Measurements from ENCODE around the gene KIF24.
A peak's percentile ranks its signal among the peaks of the same experiment; 100 is the strongest.
"Not testable (repeated sequence)": the region's sequence is repeated elsewhere in the genome, so short reads cannot be mapped to it uniquely, and the experiment has no call there.

The KIF24 gene

DNA sequence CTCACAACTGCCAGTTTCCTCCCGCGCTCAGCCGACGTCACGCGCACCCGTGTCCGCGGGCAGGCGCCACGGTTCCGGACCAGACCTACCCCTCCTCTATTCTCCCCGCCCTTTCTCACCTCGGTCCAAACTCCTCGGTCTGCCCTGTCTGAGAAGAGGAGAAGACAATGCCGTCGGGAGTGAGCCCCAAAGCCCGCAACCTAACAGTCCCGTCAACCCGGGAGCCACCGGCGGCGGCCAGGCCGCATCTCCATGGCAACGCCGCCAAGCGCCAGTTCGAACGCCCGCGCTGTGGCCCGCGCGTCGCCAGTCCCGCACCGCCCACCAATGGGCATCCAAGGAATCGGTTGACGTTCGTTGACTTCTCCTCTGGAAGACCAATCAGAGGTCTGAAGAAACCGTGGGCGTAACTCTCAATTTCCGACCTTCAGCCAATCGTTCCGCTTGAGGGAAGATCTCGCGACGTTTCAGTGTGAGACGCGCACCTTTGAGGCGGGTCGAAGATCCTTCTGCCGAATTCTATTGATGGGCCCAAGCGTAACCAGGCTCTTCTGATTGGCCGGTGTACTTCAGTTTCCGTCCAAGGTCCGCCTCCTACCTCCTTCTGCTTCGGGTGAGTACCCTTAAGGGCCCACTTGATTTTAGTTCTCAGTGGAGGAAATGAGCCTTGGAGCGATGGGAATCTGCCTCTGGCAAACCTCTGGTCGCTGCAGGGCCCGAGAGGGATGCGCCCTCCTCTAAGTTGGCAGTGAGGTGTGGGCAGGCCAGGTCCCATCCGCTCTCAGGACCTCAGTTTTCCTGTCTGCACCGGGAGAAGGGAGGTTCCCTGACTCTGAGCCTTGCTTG lies at the start of gene KIF24, which contains the start of gene NUDT2:
KIF24 (minus strand) TSS at position 282 of the 846 bp plus-strand sequence. CDS start 17,922 bp downstream, outside the sequence.
NUDT2 (plus strand) TSS at position 583 of the 846 bp plus-strand sequence. CDS start 9,471 bp downstream, outside the sequence.
- DNase-seq: peak; percentile 99

GRCh38 chr9:34378376-34379060 lies 49.5 kb upstream of the KIF24 start:
- no peak for DNase-seq

GRCh38 chr9:34377404-34377746 lies 48.3 kb upstream of the KIF24 start:
- no peak for DNase-seq

DNA sequence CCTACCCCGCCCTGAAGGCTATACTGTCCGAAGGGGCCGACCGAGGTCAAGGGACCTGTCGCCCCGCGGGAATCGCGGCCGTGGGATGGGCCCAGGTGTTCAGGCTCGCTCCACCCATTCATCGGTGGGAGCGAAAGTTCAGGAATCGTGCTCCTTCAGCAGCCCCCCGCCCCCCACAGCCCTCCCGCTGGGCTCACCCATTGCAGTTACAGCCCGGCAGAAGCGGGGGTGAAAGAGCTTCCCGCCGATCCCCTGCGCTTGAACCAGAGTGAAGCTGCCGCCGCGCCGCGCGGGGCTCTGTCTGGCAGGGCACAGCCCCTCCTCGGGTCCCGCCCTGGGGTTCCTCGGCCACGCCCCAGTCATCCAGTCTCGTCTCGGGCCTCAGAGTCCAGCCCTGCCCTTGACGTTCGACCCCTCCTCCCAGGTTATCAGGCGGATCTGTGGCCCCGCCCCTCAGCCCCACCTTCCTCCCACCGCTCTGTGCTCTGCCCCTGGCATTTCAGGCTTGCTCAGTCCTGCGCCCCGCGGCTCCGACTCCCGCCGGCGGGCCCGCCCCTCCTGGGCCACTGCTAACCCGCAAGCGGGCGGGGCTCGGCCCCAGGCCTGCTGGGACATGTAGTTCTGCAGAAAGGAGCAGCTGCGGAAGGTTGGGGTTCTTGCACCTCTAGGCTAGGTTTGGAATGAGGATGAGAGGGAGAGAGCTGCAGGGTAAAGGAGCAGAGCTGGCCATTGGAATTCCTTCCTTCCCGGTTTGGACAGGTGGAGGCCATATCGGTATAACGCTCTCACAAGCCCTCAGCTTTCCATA lies 47.7 kb upstream of the KIF24 start, which contains the start of gene MYORG:
MYORG (minus strand) TSS at position 303 of the 808 bp plus-strand sequence. CDS start 3,955 bp downstream, outside the sequence.
- peak; percentile 98 for DNase-seq

- DNase-seq: peak; percentile 61
Observed at GRCh38 chr9:34375901-34376595, 47.0 kb upstream of the KIF24 start.

GRCh38 chr9:34374905-34375552 lies 46.0 kb upstream of the KIF24 start:
- no peak for DNase-seq

DNA sequence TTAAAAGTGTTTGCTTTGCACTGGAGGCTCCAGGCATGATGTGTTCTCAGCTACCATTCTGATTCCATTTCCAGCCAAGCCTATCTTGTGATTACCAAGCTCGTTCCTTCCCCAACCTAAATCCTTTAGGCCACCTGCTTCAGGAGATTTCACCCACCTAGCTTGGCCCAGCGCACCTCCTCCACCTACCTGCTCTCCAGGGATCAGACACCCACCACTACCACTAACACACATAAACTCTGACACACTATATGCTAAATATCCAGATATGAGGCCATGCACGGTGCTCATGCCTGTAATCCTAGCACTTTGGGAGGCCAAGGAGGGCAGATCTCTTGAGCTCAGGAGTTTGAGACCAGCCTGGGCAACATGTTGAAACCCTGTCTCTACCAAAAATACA lies 45.3 kb upstream of the KIF24 start:
- DNase-seq: no peak

DNA sequence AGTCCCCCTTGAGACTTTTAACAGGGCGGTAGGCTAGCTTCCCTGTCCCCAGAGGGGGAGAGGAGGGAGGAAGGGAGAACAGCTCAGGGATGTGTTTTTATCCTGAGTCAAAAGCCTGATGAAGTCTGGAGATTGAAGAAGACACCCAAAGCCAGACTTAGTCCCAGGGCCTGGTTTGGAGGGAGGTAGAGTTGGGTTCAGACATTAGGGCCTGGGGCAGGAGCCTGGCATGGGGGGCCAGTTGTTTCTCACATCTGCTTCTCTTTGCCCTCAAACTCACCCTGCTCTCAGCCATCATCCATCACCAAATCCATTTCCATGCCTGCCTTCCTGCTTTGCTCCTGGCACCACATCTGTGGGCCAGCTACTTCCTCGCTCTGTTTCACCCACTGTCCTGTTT lies 44.7 kb upstream of the KIF24 start:
- DNase-seq: no peak

- DNase-seq: no peak
Observed at GRCh38 chr9:34372467-34373011, 43.5 kb upstream of the KIF24 start.

DNA sequence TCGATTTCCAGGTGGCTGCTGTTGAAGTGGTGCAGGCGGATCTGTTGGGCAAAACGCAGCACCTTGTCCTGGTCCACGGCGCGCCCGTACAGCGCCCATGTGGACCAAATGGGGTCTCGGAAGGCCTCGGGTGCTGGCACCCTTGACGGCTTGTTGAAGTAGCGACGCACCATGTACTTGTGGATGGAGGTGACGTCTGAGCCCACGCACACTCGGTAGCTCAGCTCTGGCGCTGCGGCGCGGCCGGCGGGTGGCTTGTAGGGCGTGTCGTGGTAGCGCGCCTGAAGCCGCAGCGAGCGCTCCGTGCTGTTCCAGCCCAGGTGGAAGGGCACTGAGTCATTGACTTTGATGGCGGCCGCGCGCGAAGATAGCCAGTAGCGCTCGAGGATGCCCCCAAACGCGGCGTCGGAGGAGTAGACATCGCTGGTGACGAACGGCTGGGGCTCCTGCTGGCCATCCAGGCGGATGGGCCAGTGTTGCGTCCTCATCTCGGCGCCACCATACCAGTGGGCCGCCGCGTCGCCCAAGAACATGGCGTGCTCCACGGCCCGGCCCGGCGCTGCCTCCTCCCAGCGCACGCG lies 42.9 kb upstream of the KIF24 start:
- no peak for DNase-seq

DNA sequence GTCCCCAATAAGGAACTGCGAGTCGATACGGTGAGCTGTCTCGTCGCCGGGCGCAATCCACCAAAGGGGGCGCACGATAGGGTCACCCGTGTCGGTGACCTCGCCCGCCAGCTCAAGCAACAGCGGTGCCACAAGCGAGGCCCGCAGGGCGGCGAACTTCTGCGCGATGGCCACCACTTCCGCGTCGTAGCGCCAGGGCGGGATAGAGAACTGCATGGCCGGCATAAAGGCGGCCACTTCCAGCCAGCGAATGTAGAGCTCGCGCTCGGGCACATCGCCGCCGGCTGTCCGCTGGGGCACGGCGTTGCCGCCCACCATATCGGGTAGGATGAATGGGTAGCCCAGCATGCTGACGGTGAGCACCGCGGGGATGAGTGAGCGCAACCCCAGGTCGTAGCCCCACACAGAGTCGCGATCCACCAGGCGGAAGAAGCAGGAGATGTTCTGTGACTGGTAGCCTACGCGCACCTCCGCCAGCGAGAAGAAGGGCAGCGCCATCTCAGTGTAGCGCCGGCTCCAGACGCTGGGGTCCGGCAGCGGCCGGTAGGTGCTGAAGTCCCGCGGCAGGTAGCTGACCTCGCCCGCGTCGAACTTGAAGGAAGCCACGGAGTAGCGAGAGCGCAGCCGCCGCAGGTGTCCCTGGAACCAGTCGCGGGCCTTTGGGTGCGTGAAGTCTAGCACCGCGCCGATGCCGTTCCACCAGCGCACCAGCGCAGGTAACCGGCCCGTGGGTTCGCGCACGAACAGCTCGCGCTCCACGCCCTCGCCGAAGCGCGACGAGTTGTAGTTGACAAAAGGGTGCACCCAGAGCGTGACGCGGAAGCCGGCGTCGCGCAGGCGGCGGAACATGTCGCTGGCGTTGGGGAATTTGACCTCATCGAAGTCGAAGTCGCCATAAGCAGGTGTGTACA lies 42.2 kb upstream of the KIF24 start:
- peak; percentile 38 for DNase-seq

DNA sequence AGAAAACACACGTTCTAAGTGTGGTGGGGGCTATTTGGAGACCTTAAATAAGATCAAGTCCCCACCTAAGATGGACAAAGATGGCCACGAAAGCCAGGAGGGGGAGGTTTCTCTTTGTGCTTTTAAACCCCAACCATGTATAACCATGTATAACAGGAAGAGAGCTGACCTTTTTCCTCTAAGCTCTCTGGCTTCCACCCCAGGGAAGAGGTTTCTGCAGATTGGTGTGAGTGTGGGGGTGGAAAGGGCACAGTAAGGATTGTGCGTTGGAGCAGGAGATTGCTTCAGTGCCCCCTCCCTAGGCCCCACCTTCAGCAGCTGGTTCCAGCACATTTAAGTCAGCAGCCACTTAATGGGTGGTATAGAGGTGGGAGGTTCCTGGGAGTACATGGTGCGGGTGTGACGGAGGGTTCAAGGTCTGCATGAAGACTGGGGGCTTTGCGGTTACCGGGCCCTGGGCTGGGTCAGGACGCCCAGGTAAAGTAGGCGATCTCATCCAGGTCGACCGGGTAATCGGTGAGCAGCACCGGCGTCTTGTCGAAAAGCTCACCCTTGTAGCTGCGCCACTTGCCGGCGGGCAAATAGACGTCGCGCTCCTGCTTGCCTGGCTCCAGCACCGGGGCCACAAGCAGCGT lies 41.4 kb upstream of the KIF24 start:
- no peak for DNase-seq

DNA sequence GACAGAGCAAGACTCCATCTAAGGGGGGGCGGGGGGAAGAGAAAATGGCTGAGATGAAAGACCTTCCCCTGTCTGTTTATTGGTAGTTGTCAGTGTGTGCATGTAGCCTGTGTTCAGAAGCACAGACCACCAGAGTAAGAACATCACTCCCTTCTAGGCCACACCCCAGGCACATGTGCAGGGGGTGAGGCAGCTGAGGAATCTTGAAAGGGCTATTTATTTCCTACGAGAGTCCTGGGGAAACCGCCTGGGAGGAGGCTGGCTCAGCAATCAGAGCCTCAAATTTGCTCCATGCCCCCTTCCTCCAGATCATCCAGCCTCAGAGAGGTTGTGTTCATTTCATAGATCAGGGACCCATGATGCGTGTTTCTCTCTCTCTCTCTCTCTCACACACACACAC lies 40.6 kb upstream of the KIF24 start:
- no peak for DNase-seq

DNA sequence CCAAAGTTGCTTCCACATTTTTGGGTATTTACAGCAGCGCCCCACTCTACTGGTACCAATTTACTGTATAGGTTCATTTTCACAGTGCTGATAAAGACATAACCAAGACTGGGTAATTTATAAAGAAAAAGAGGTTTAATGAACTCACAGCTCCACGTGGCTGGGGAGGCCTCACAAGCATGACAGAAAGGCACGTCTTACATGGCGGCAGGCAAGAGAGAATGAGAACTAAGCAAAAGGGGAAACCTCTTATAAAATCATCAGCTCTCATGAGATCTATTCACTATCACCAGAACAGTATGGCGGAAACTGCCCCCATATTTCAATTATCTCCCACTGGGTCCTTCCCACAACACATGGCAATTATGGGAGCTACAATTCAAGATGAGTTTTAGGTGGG lies 39.7 kb upstream of the KIF24 start:
- DNase-seq: not testable (repeated sequence)

DNA sequence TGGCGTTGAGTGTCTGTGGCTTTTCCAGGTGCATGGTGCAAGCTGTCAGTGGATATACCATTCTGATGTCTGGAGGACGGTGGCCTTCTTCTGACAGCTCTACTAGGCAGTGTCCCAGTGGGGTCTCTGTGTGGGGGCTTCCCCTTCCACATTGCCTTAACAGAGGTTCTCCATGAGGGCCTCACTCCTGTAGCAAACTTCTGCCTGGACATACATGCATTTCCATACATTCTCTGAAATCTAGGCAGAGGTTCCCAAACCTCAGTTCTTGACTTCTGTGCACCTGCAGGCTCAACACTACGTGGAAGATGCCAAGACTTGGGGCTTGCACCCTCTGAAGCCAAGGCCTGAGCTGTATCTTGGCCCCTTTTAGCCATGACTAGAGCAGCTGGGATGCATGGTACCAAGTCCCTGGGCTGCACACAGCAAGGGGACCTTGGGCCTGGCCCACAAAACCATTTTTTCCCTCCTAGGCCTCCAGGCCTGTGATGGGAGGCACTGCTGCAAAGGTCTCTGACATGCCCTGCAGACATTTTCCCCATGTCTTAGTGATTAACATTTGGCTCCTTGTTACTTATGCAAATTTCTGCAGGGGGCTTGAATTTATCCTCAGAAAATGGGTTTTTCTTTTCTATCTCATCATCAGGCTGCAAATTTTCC lies 38.8 kb upstream of the KIF24 start:
- not testable (repeated sequence) for DNase-seq

DNA sequence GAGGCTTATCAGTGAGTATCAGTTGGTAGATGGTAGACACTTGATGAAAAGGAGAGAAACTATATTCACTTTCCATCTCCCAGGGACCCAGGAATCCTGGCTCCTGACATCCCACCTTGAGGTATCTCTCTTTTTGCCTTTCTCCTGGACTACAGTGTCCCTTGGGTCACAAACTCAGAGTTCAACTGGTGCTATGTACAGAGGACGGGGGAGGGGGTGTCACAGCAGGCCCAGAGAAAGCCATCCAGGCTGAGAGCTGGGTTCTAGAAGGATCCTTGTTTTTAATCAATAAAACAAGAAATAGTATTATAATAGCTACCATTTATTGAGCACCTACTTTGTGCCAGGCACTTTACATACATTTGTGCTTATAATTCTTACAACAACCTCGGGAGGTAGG lies 37.3 kb upstream of the KIF24 start:
- no peak for DNase-seq

- DNase-seq: no peak
Observed at GRCh38 chr9:34365282-34365681, 36.2 kb upstream of the KIF24 start.

GRCh38 chr9:34363619-34364351 lies 34.7 kb upstream of the KIF24 start:
- DNase-seq: no peak

All from CD4-positive, alpha-beta T cell treated with Interferon gamma for 1 hour (primary cell).